ENCODE data around the gene EPSTI1. TPM values are rescaled to one million over a fixed set of nuclear protein-coding genes. Genes with fewer than 3 reads are reported as not detected.

Gene EPSTI1
- total and polyA plus RNA-seq, 4 donors, result 3.7 to 20.1 (median 15.2) TPM

DNA sequence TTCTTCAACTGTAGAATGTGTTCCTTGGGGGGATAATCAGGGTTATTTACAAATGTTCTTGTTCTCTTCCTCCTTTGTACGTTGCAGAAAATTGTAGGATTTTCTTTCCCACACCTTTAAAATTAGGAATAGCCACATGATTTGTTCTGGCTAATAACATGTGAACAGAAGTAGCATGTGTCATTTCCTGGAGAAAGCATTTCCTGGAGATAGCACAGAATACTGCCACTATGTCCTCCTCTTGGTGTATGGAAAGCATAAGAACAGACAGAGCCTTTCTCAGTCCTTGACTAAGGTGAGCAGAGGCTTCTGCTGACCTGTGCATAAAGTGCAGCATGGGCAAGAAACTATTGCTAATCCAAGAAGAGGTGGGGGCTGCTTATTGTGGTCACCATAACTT lies 108.9 kb downstream of the EPSTI1 start:
- 42 to 54% methylated on average over 1 of the region's 1 CpG for whole genome bisulfite sequencing, 2 donors
- Histone ChIP-seq H3K9ac (ENCODE audit: insufficient read depth in 1 of 2, low read length in 2 of 2) (no peak overlapping the region), H3K4me3 (no peak overlapping the region), H3K27ac (ENCODE audit: low read depth in 1 of 2, low read length in 1 of 2) (no peak overlapping the region), H3K4me1 (ENCODE audit: control insufficient read depth in 5 of 5, insufficient read depth in 5 of 5, low read length in 5 of 5) (peaks cover 0 to 14% (median 3%) of the 10 kb centered on the region in 5 donors), H3K9me3 (ENCODE audit: control insufficient read depth in 4 of 4, insufficient read depth in 3 of 4, low read length in 3 of 4) (no peaks in the 10 kb centered on the region), H3K36me3 (ENCODE audit: control insufficient read depth in 4 of 4, insufficient read depth in 4 of 4, low read length in 4 of 4) (peaks cover 0 to 8% (median under 1%) of the 10 kb centered on the region in 4 donors), H3K27me3 (ENCODE audit: control insufficient read depth in 3 of 3, insufficient read depth in 3 of 3, low read length in 2 of 3) (no peaks in the 10 kb centered on the region)
- no peak for DNase-seq
- no peak for TF ChIP-seq CTCF (IDR thresholded peaks at IDR 0.05; ENCODE audit: control extremely low read depth, extremely low read depth)
- ATAC-seq (ENCODE audit: insufficient read depth, low FRiP score), result no peak

DNA sequence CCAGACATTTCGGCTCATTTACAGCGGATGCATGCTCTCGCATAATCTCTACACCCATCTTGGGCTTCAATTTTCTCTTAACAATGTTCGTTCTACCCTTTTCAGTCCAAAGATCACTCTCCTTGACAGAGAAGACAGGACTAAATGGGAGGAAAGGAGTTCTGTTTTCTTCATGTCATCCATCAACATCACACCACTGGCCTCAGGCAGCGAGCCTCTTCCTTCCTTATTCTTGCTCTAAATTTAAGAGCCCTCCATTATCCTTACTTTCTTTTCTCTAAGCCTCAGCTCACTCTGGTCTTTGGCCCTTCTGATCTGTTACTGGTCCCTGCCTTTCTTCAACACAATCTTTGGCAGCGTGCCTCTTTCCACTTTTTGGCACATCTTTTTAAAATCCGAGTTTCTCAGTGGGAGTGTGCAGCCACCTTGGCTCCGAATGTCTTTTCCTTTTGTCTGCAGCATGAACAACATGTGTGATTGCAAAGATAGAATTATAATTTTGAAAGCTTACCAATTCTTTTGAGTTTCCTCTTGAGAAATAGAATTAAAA lies 111.9 kb downstream of the EPSTI1 start:
- ATAC-seq (ENCODE audit: insufficient read depth, low FRiP score) (no peak), DNase-seq (peak in 2 of 3 donors; percentile 50 to 71)
- H3K4me3 ChIP-seq, result no peak overlapping the region
- H3K4me1 ChIP-seq (ENCODE audit: control insufficient read depth in 5 of 5, insufficient read depth in 5 of 5, low read length in 5 of 5), result peaks cover 0 to 37% (median 5%) of the 10 kb centered on the region in 5 donors
- no peaks in the 10 kb centered on the region for H3K36me3 ChIP-seq (ENCODE audit: control insufficient read depth in 4 of 4, insufficient read depth in 4 of 4, low read length in 4 of 4)
- peak overlapping the region in 1 of 2 donors; percentile 8 for H3K9ac ChIP-seq (ENCODE audit: insufficient read depth in 1 of 2, low read length in 2 of 2)
- 24 to 46% methylated on average over 8 of the region's 8 CpGs for WGBS, 2 donors
- H3K9me3 ChIP-seq (ENCODE audit: control insufficient read depth in 4 of 4, insufficient read depth in 3 of 4, low read length in 3 of 4), result no peaks in the 10 kb centered on the region
- TF ChIP-seq CTCF (IDR thresholded peaks at IDR 0.05; ENCODE audit: control extremely low read depth, extremely low read depth), result no peak
- H3K27me3 ChIP-seq (ENCODE audit: control insufficient read depth in 3 of 3, insufficient read depth in 3 of 3, low read length in 2 of 3), result no peaks in the 10 kb centered on the region
- H3K27ac ChIP-seq (ENCODE audit: low read depth in 1 of 2, low read length in 1 of 2), result no peak overlapping the region

DNA sequence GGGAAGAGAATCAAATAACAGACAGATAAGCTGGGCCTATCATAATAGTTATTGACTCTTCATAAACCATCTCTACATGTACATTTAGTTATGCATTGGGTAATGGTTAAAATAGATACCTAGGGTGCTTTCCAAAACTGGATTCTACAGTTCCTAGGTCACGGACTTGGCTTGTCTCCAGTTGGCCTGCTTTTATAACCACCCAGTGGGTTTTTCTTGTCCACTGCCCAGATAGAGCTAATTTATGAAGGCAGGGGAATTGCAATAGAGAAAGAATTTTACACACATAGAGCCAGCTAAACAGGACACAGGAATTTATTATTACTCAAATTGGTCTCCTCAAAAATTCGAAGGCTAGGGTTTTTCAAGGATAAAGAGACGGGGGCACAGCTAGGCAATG lies 113.3 kb downstream of the EPSTI1 start:
- ATAC-seq (ENCODE audit: insufficient read depth, low FRiP score), result no peak
- no peaks in the 10 kb centered on the region for H3K27me3 ChIP-seq (ENCODE audit: control insufficient read depth in 3 of 3, insufficient read depth in 3 of 3, low read length in 2 of 3)
- H3K9ac ChIP-seq (ENCODE audit: insufficient read depth in 1 of 2, low read length in 2 of 2), result no peak overlapping the region
- TF ChIP-seq CTCF (IDR thresholded peaks at IDR 0.05; ENCODE audit: control extremely low read depth, extremely low read depth), result no peak
- no peaks in the 10 kb centered on the region for H3K36me3 ChIP-seq (ENCODE audit: control insufficient read depth in 4 of 4, insufficient read depth in 4 of 4, low read length in 4 of 4)
- H3K4me1 ChIP-seq (ENCODE audit: control insufficient read depth in 5 of 5, insufficient read depth in 5 of 5, low read length in 5 of 5), result peaks cover 0 to 41% (median 1%) of the 10 kb centered on the region in 5 donors
- H3K9me3 ChIP-seq (ENCODE audit: control insufficient read depth in 4 of 4, insufficient read depth in 3 of 4, low read length in 3 of 4), result no peaks in the 10 kb centered on the region
- no peak for DNase-seq
- no peak overlapping the region for H3K27ac ChIP-seq (ENCODE audit: low read depth in 1 of 2, low read length in 1 of 2)
- no peak overlapping the region for H3K4me3 ChIP-seq
- 92 to 94% methylated on average over 3 of the region's 3 CpGs for WGBS, 2 donors

Data from lung (tissue), 12 donors.